NCI-H128 (cell line): ENCODE results near the gene FADS2.

Experiments
- DNase-seq: peaks from one replicate; lab custom pipeline; 2025; ENCODE audit not compliant: unreplicated experiment; lab: John Stamatoyannopoulos, UW

Gene FADS2

DNA sequence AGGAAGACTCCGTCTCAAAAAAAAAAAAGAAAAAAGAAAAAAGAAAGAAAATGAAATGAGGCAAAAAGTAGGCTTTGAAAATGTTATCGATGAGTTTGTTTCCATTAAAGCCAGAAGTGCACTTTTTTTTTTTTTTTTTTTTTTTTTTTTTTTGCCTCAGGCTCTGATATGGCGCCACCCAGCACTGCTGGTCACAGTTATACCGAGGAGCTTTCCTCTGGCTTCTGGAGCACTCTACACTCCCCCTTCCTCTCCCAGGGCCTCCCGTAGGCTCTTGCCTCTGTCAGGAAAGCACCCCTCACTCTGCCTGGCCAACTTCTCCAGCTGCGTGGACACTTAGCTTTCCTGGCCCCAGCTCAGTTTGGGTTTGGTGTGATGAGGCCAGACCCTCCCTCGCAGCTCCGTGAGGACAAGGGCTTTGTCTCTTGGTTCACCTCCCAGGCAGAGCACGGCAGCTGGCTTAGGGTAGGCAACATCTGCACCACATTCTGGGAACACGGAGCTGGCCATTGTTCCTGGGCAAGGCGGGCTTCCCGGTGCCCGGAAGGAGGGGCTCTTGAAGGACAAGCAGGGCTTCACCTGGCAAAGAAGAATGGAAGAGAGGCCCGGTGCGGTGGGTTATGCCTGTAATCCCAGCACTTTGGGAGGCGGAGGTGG is 16.9 kb downstream of the FADS2 start:
- no peak for DNase-seq

DNA sequence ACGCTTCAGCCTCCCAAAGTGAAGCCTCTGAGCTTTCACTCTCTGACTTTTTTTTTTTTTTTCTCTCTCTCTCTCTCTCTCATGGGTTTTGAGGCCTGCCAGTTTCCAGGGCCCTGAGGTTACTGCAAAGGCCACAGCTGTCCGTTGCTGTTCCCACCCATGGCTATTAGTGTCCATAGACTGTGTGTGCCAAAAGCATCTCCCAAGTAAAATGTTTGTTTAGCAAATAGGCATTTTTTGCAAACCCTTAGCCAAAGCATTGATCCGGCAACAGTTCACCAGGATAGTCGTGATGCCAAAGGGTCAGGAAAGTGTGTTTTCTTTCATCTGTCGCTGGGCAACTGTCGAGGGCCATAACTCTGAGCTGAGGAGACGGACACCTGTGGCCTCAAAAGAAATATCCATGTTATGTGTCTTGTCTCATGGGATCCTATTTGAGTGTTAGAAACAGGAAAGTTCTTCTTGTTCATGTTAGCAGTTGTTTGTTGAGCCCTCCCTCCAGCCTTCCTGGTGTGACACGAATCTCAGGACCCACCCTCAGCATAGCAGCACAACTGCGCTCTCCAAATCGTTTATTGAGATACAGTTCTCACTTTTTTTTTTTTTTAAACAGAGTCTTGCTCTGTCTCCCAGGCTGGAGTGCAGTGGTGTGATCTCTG is 18.4 kb downstream of the FADS2 start:
- DNase-seq: no peak

DNA sequence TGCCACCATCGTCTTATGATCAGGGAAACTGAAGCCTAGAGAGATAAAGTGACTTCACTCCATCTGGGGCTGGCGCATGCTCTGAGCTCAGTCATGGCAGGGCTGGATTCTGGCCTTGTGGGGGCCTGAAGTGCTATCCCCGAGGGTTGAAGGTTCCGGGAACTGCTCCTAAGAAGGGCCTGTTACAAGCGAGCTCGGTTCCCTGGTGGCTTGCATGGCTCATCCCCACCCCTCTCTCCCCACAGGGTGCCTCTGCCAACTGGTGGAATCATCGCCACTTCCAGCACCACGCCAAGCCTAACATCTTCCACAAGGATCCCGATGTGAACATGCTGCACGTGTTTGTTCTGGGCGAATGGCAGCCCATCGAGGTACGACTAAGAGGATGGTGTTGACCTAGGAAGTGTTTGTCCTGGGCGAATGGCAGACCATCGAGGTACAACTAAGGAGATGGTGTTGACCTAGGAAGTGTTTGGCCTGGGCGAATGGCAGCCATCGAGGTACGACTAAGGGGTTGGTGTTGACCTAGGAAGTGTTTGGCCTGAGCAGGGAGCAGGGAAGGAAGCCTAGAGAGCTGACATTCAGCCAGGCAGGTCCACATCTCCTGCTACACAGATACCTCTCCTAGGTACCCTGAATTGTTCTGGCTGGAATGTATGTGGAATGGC is 19.9 kb downstream of the FADS2 start:
- no peak for DNase-seq

DNA sequence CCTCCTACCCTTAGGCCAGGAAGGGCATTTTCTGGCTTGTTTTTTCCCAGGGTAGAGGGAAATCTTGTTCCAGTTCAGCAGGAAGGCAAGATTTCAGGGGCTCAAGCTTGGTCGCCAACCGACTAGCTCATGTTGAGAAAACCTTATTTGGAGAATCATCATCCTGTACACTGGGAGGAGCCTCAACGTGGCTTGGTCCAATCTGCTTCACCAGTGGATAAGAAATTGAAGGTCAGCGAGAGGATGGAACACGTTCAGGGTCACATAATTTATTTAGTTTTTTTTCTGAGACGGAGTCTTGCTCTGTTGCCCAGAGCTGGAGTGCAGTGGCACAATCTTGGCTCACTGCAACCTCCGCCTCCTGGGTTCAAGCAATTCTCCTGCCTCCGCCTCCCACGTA is 20.5 kb downstream of the FADS2 start:
- DNase-seq: no peak

- no peak for DNase-seq
Measured at GRCh38 chr11:61850687-61851086, 22.6 kb downstream of the FADS2 start.

- DNase-seq: no peak
Measured at GRCh38 chr11:61851113-61851899, 23.2 kb downstream of the FADS2 start.

DNA sequence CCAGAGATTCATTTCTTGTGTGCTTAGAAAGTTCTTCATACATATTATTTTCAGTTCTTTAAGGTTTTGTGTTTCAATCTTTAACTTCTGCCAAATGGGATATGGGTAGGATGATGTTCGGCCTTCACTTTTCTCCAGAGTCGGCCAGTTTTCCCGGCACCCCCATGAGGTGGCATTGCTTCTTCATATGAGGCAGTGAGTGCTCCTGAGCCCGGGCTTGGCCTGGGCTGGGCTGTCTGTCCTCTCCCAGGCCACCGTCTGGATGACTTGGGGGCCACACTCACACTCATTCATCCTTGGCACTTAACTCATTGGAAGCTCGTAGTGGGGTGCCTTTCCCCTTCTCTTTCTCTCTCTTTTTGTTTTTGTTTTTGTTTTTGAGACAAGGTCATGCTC is 23.8 kb downstream of the FADS2 start:
- DNase-seq: no peak

GRCh38 chr11:61853698-61854169 is 25.6 kb downstream of the FADS2 start:
- no peak for DNase-seq

DNA sequence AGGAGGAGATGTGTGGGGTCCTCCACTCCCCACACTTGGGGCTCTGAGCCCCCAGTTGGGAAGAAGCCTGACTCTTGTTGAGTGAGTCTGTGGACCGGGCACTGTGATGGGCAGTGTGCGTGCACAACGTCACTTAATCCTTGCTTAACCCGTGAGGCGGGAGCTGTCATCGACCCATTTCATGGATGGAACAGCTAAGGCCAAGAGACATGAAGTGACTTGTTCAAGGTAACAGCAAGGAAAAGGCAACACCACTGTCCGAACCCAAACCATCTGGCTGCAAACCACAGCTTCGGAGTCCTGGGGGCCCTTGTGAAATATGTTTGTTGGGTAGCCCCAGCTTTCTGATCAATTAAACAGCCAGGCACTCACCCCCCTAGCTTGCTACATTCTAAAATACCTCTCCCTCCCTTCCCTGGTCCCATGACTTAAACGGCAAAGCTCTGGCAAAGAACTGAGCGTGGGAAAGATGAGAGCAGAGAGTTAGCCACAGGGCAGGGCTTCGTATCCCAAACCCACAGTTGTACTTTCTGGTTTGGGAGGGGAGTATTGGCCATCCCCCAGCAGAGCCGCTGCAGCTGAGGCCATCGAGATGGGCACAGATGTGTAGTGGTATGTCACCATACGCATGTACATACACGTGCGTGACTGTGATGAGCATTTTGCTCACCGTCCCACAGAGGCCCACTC is 26.3 kb downstream of the FADS2 start:
- no peak for DNase-seq

- no peak for DNase-seq
Measured at GRCh38 chr11:61854966-61855714, 27.0 kb downstream of the FADS2 start.

GRCh38 chr11:61855939-61856680 is 28.0 kb downstream of the FADS2 start:
- no peak for DNase-seq

- no peak for DNase-seq
Measured at GRCh38 chr11:61860054-61860903, 32.2 kb downstream of the FADS2 start.

GRCh38 chr11:61861634-61862033 is 33.5 kb downstream of the FADS2 start:
- DNase-seq: no peak

DNA sequence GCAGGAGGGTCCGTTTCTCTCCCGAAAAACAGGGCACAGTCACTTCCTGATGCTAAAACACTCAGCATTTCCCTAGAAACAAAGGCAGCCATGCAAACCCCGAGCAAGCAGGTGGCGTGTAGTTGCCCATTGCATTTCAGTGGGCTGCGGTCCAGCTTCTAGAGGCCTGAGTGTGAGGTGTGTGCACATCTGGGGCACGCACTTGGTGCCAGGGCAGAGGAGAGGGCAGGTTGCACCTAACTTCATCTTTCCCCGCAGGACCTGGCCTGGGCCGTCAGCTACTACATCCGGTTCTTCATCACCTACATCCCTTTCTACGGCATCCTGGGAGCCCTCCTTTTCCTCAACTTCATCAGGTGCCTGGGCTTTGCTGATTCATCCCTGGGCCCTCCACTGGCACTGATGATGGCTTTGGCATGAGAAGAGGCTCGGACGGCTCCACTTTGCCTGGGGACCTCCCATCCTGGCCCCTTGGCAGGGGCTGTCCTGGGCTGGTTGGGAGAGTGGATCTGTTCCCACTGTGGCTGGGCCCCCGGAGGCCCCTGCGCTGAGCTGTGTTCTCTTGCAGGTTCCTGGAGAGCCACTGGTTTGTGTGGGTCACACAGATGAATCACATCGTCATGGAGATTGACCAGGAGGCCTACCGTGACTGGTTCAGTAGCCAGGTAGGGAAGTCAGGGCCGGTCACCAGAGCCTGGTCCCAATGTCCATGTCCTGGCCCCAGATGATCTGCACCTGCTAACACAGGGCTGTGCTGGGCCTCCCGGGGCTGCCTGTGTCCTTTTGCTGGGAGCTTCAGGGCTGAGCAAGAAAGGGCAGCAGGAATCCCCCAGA is 34.8 kb downstream of the FADS2 start:
- DNase-seq: no peak

DNA sequence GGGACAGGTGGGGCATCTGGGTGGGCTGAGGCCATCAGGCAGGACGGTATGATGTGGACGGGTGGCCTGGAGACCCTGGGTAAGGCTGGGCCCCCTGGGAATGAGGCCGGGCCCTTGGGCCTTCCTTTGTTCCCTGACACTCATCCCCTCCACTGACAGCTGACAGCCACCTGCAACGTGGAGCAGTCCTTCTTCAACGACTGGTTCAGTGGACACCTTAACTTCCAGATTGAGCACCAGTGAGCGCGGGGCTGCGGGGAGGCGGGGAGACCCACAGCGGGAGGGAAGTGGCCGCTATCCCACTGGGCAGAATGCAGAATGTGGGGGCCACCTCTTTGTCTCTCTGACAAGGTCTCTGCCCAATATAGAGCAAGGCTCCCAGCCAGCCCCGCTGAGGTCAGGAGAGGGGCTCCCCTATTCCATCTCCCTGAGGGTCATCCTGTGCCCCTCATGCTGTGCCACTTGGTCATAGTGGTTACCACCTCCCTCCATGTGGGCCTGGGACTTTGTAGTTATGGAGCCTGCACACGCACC is 35.5 kb downstream of the FADS2 start:
- DNase-seq: no peak

DNA sequence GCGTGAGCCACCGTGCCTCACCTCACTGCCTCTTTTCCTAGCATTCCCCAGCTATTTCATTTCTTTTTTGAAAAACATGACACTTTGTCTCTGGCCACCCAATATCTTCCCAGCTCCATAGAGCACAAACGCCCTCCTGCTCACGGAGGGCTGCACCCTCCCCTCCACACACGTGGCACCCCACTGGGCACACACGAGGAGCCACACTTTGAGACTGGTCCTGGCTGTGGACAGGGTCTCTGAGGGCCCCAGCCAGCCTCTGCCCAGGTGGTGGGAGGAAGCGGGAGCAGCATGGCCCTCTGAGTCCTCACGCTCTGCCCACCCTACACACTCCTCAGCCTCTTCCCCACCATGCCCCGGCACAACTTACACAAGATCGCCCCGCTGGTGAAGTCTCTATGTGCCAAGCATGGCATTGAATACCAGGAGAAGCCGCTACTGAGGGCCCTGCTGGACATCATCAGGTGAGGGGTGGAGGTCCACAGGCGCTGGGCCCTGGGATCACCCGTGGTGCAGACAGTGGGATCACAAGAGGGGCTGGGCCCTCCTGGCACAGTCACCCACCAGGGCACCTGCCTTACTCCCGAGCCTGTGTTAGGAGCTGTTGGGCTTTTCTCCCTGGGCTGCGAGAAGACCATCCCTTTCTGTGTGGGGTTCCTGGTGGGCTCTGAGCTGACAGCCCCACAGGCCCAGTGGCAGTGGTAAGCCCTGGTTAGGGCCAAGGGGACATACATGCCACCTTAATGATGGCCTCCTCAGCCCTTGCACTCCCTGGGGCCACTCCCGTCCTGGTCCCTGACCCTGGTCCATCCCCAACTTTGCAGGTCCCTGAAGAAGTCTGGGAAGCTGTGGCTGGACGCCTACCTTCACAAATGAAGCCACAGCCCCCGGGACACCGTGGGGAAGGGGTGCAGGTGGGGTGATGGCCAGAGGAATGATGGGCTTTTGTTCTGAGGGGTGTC is 37.0 kb downstream of the FADS2 start:
- no peak for DNase-seq
